Activated CD8-positive, alpha-beta T cell treated with anti-CD3 and anti-CD28 coated beads for 36 hours (primary cell): ENCODE data around the gene TMOD2. TPM values are rescaled to one million over a fixed set of nuclear protein-coding genes. Genes with fewer than 3 reads are reported as not detected.

Source experiments
- ATAC-seq: fragments of 200-7000 bp; cut with Tn5 transposase; one replicate; pipeline ENCODE4 v1.10.0; 2021; ENCODE audit warnings: mild to moderate bottlenecking, moderate library complexity
- CTCF ChIA-PET: fragments of 350-600 bp; sonication (Branson Sonifier 250); formaldehyde crosslinking; loops from one replicate; lab custom pipeline; 2021; ENCODE audit warnings: antibody characterized with exemption; lab: Charles Lee
- POLR2A ChIA-PET: fragments of 350-600 bp; sonication (Branson Sonifier 250); formaldehyde crosslinking; loops from one replicate; lab custom pipeline; 2021; ENCODE audit warnings: antibody characterized with exemption; lab: Charles Lee
- DNase-seq: peaks from one replicate; pipeline ENCODE4 v3.0.0-alpha.2; 2020
- H3K27ac Mint-ChIP-seq: one replicate; pipeline ENCODE4 v1.8.0; 2021; ENCODE audit warnings: mild to moderate bottlenecking, mixed read lengths
- H3K27me3 Mint-ChIP-seq: one replicate; pipeline ENCODE4 v1.8.0; 2021; ENCODE audit warnings: mixed read lengths
- H3K36me3 Mint-ChIP-seq: one replicate; pipeline ENCODE4 v1.8.0; 2021; ENCODE audit warnings: low read depth, mixed read lengths
- H3K4me1 Mint-ChIP-seq: one replicate; pipeline ENCODE4 v1.8.0; 2021; ENCODE audit warnings: low read depth, mixed read lengths
- H3K4me3 Mint-ChIP-seq: one replicate; pipeline ENCODE4 v1.8.0; 2021; ENCODE audit warnings: mild to moderate bottlenecking, moderate library complexity, mixed read lengths
- H3K9me3 Mint-ChIP-seq: one replicate; pipeline ENCODE4 v1.8.0; 2021; ENCODE audit warnings: mixed read lengths
- intact Hi-C: fragments of 100-400 bp; cut with micrococcal nuclease; formaldehyde crosslinking; loops from one replicate; pipeline ENCODE4 v1.10.0; 2022
- total RNA-seq, 2 experiments: library from RNA; stranded (reverse); gene quantifications; one replicate each; pipeline ENCODE4 v1.2.3, GENCODE V29; 2021
- TF ChIP-seq, protein P1 (sequence below): fragments of 200-600 bp; IDR thresholded peaks from one replicate; pipeline ENCODE4 v1.8.0; 2022; ENCODE audit warnings: antibody characterized with exemption, mild to moderate bottlenecking

The TMOD2 gene
- total RNA-seq, 2 experiments from 2014 or later = 4.8 to 7.0 TPM

DNA sequence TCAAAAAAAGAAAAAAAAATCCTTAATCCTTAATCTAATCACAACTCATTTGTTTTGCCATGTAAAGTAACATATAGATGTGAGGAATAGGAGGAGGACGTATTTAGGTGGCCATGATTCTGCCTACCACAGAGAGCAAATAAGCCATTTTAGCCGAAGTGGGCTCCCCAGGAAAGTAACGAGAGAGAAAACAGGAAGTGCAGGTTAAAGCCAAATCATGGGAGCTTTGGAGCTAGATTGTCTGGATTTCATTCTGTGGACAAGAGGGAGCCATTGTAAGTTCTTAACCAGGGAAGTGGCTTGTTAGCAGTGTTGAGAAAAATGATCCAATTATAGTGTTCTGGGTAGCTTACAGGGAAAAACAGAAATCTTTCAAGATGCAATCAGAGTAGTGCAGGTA, 9.4 kb downstream of the TMOD2 start:
- DNase-seq (no peak), ATAC-seq (no peak)
- ChIA-PET CTCF (interaction anchor here (1.1 to 3.7 kb wide), 3 partner anchors 14 to 111 kb away, joined by 3 to 21 read pairs (median 12); no protein-coding TSS in a partner anchor), POLR2A (interaction anchor here (0.6 kb wide), 1 partner anchor 43 kb away, joined by 3 read pairs; no protein-coding TSS in a partner anchor)
- Mint-ChIP-seq H3K9me3 (no peaks in the 10 kb centered on the region), H3K4me1 (no peaks in the 10 kb centered on the region), H3K36me3 (no peaks in the 10 kb centered on the region), H3K27me3 (no peaks in the 10 kb centered on the region), H3K27ac (no peak overlapping the region), H3K4me3 (no peak overlapping the region)
- intact Hi-C loops = no loop called here
- TF ChIP-seq, protein P1, sequence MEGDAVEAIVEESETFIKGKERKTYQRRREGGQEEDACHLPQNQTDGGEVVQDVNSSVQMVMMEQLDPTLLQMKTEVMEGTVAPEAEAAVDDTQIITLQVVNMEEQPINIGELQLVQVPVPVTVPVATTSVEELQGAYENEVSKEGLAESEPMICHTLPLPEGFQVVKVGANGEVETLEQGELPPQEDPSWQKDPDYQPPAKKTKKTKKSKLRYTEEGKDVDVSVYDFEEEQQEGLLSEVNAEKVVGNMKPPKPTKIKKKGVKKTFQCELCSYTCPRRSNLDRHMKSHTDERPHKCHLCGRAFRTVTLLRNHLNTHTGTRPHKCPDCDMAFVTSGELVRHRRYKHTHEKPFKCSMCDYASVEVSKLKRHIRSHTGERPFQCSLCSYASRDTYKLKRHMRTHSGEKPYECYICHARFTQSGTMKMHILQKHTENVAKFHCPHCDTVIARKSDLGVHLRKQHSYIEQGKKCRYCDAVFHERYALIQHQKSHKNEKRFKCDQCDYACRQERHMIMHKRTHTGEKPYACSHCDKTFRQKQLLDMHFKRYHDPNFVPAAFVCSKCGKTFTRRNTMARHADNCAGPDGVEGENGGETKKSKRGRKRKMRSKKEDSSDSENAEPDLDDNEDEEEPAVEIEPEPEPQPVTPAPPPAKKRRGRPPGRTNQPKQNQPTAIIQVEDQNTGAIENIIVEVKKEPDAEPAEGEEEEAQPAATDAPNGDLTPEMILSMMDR = no peak

DNA sequence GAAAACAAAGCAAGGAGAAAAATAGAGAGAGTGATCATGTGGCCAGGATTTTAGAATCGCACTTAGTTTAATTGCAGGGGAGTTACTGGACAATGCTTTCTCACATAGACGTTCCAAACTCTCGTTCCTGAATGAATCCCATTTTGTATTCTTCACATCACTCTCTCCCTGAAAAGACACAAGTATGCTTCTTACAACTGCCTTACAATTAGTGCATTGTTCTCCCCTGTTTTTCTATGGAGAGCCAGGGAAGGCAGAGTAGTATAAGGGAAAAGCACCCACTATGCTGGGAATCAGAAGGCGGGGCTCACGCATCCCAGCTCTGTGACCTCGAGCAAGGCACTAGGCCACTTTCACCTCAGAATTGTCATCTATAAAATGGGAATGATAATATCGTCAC, 14.4 kb downstream of the TMOD2 start:
- TF ChIP-seq, protein P1 = no peak
- DNase-seq (no peak), ATAC-seq (no peak)
- Mint-ChIP-seq H3K36me3 (peaks cover 18% of the 10 kb centered on the region), H3K27ac (no peak overlapping the region), H3K27me3 (no peaks in the 10 kb centered on the region), H3K9me3 (no peaks in the 10 kb centered on the region), H3K4me1 (peaks cover 8% of the 10 kb centered on the region), H3K4me3 (no peak overlapping the region)
- CTCF ChIA-PET = interaction anchor here (2.8 to 3.3 kb wide), 2 partner anchors 11 to 116 kb away, joined by 14 to 41 read pairs; no protein-coding TSS in a partner anchor
- POLR2A ChIA-PET = no interaction called here
- intact Hi-C loops = no loop called here

DNA sequence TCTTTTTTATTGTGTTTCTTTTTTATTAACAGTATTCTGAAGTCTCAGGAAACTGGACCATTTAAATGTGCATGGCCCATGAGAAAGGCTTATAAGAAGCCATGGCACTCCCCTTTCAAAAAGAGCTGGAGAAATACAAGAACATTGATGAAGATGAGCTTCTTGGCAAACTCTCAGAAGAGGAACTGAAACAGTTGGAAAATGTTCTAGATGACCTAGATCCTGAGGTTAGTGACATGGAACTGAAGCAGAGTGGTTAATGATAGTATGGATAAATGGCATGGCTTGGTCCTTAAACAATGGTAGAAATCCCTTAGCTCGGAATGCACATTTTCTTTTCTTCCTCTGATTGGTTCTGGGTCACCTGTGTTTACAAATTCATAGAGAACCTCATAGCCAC, 14.9 kb downstream of the TMOD2 start:
- DNase-seq (no peak), ATAC-seq (no peak)
- H3K4me3 Mint-ChIP-seq = no peak overlapping the region
- TF ChIP-seq, protein P1 = no peak
- intact Hi-C loops = no loop called here
- CTCF ChIA-PET = interaction anchor here (2.8 to 3.3 kb wide), 2 partner anchors 10 to 116 kb away, joined by 14 to 41 read pairs; no protein-coding TSS in a partner anchor
- no peaks in the 10 kb centered on the region for H3K9me3 Mint-ChIP-seq
- peaks cover 18% of the 10 kb centered on the region for H3K36me3 Mint-ChIP-seq
- POLR2A ChIA-PET = interaction anchor here (0.5 kb wide), 1 partner anchor 109 kb away, joined by 3 read pairs; no protein-coding TSS in a partner anchor
- H3K4me1 Mint-ChIP-seq = peaks cover 8% of the 10 kb centered on the region
- no peaks in the 10 kb centered on the region for H3K27me3 Mint-ChIP-seq
- no peak overlapping the region for H3K27ac Mint-ChIP-seq

DNA sequence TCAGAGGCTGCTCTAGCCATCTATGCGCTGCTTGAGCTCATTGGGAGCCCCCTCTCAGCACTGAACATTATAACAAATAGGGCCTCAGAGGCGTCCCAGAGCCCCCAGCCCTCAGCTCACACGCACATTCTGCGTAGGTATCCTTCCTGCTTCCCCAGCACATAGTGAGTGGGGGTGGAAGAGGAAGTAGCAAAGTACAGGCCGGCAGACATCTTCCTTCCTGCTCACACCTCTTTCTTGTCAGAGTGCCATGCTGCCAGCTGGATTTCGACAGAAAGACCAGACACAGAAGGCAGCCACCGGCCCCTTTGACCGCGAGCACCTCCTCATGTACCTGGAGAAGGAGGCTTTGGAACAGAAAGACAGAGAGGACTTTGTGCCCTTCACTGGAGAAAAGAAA, 16.6 kb downstream of the TMOD2 start:
- POLR2A ChIA-PET = interaction anchor here (0.7 to 1.5 kb wide), 3 partner anchors 8 to 31 kb away, joined by 3 to 5 read pairs (median 4); partner anchors contain the start of gene LYSMD2
- ATAC-seq = peak; percentile 76
- CTCF ChIA-PET = interaction anchor here (0.8 to 5.8 kb wide), 6 partner anchors 9 to 118 kb away, joined by 3 to 41 read pairs (median 4); no protein-coding TSS in a partner anchor
- Mint-ChIP-seq H3K27ac (peak overlapping the region; percentile 82), H3K36me3 (peaks cover 18% of the 10 kb centered on the region), H3K4me3 (no peak overlapping the region), H3K27me3 (no peaks in the 10 kb centered on the region), H3K9me3 (no peaks in the 10 kb centered on the region), H3K4me1 (peaks cover 8% of the 10 kb centered on the region)
- TF ChIP-seq, protein P1 = no peak
- peak; percentile 25 for DNase-seq
- intact Hi-C loops = no loop called here

DNA sequence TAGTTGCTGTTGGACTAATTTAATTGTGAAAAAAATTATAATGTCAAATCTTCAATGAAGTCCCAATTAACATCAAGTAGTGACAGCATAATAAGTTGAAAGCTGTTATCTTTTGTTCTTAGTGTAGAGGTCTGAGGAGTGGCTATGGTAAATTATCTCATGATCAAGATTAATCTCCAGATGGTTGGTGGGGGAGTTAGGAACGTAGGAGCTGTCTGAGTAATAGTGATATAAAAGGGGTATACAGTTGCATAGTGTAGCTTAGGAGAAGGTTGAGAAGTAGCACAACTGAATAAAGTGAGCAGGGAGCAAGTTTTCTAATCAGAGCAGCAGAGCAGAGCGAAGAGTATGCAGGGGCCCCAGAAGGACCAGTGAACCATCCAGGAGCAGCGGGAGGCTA, 19.5 kb downstream of the TMOD2 start:
- TF ChIP-seq, protein P1 = no peak
- intact Hi-C loops = no loop called here
- ATAC-seq (no peak), DNase-seq (no peak)
- no peaks in the 10 kb centered on the region for H3K27me3 Mint-ChIP-seq
- CTCF ChIA-PET = interaction anchor here (1.0 to 5.8 kb wide), 4 partner anchors 11 to 121 kb away, joined by 3 to 36 read pairs (median 3); no protein-coding TSS in a partner anchor
- no peak overlapping the region for H3K4me3 Mint-ChIP-seq
- peaks cover 8% of the 10 kb centered on the region for H3K4me1 Mint-ChIP-seq
- POLR2A ChIA-PET = interaction anchor here (0.8 to 1.9 kb wide), 2 partner anchors 16 to 18 kb away, joined by 4 to 5 read pairs; no protein-coding TSS in a partner anchor
- no peak overlapping the region for H3K27ac Mint-ChIP-seq
- peaks cover 18% of the 10 kb centered on the region for H3K36me3 Mint-ChIP-seq
- no peaks in the 10 kb centered on the region for H3K9me3 Mint-ChIP-seq
